Activated CD4-positive, alpha-beta T cell treated with anti-CD3 and anti-CD28 coated beads for 24 hours (primary cell): ENCODE measurements around the gene NFATC2.

ENCODE experiments used
- DNase-seq, 2 donors: peaks; one replicate each; pipeline ENCODE4 v3.0.0-alpha.2; 2020; ENCODE audit warnings: low read depth in 2 of 2

Gene NFATC2

DNA sequence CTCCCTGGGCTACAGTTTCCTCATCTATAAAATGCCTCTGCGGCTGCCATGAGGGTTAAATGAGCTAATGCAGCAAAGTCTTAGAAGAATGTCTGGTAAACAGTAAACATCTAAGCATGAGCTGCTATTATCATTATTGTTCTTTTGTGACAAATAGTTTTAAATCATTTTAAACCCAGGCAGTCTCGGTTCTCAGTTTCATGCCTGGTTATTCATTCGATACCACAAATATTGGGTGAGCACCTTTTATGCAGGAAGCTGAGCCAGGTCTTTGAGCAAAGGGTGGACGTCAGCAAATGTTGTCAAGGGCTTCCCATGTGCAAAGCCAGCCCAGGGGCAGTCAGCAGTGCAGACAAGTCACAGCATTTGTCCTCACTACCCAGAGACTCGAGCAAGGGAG lies 128.7 kb downstream of the NFATC2 start:
- no peak for DNase-seq

DNA sequence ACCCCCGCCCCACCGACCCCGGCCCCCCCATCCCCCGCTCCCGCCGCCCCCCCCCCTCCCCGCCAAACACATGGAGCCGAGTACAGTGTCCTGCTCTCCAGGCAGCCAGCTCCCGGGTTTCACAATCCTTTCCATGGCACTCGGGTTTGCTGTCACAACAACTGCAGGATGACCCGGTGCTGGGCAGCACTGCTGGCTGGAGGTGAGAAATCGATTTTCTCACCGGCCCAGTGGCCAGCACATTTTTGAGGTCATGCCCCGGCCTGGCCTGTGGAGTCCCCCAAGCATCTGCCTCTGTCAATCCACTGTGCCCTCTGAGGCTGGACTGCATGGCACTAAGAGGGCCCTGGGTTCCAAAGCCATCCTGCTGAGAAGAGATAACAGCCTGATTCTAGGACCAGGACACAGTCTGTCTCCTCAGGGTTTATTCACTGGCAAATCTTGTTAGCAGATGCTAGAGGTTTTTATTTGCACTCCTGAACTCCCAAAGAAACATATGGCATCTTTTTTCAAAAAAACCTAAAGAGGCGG lies 129.5 kb downstream of the NFATC2 start:
- no peak for DNase-seq

DNA sequence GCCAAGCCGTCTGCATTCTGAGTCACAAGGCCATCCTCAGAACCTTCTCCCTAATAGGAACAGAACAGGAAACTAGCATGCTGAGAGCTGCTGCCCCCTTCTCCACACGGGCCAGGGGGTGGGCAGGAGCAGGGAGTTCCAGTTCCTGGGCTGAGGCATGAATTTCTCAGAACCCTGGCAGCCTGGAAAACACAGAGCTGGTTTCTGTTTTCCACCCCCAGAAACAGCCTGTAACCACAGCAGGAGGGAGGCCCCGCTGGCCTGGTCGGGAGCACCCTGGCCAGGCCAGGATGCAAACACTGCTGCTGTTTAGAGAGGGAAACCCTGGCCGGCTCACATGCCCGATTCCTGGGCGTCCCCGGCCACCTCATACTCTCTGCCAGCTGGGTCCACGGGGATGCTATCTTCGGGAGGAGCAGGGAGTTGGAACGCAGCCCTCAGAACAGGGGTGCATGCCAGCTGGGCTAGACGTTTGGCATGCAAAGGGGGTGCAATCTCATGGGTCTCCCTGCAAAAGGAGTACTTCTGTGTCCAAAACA lies 130.1 kb downstream of the NFATC2 start:
- no peak for DNase-seq

DNA sequence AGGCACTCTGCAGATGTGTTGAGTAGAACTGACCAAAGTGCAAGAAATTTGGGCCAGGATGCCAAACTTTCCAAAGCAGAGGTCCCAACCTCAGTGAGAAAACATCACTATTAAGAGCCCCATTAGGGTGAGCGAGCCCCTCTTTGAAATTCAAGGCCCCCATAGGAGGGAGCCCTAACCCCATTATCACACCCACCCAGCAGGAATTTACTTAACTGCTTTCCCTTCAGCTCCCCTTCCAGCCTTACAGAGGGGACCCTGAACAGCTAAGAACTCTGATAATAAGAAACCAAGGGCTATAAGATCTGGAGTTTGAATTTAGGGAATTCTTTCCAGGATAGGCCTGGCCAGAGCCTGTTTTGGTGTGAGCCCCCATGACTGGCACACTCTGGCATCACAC lies 130.6 kb downstream of the NFATC2 start:
- no peak for DNase-seq

DNA sequence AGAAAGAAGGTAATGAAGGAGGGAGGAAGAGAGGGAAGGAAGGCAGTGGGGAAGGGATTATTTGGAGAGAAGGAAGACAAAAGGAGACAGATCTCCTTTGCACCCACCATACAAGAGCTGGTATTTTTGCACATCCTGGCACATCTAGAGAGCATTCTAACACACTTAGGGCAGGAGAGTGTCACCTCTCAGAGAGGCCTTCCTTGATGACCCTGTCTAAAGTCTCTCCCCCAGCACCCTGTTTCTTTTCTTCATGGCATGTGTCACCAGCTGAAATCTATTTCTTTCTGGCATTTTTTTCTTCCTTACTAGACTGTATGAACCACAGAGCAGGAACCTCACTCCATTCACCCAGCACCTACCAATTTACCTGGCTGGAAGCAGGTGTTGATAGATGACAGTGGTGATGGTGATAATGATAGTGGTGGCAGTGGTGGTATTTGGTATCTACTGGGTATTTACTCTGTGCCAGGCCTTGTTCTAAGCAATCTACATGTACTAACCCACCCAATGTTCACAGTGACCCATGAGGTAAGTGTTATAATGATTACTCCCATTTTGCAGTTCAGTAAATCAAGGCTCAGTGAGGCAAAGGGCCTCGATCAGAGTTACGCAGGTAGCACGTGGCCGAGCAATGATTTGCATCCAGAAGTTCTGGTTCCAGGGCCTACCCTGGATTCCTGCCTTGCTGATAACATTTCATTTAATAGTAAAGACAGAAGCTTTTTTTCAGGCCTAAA lies 131.8 kb downstream of the NFATC2 start:
- no peak for DNase-seq

DNA sequence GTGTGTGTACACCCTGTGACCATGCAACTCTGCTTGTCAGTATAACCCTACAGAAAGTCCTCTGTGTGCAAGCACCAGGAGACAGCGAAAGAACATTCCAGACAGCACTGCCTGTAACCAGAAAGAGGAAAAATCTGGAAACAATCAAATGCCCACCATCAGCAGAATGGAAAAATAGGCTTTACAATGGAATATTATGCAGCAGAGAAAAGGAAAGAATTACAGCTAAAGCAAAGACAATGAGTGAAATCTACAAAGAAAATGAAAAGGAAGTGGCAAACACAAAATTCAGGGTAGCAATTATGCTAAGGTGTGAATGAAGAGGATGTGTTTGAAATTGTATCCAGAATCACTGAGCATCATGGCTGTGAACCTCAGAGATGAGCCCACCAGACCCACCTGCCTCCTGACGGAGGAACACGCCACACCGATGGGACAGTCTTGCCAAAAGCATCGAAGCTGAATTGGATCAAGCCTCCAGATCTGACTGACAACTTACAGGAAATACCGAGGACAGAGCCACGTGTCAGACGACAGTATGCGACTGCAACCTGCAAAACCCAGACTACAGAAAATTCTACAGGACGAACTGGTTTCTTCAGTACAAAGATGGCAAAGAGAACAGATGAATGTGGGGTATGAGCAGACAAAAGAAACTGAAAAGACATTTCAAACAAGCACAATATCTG lies 133.2 kb downstream of the NFATC2 start:
- DNase-seq: no peak

DNA sequence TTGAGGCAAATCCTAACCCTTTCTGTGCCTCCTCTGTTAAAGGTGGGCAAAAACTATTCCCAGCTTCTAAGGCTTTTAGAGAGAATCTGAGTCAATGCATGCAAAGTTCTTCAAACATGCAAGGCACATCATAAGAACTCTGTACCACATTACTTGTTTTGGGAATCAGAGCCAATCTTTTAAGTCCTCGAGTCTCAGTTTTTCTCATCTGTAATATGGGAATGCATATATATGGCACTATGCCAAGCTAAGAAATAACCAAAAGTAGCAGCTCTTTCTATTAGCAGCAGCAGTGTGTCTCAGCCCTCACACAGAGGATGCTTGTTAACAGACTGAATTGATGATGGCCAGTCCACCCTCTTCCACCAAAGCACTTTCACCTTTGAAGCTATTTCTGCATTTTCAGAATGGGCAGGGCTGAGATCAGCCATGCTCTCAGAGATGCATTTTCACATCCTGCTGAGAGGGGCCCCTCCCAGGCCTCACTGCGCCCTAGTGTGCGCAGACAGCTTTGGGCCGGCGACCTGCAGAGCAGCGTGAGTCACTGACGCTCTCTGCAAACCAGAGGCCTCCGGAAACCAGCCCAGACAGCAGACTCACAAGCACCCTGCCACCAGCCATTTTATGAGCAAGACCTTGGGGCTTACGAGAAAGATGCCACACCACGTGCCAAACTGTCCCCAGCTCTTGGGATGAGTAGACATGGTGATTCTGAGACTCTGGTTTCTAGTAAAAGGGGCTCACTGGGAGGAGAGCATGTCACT lies 138.0 kb downstream of the NFATC2 start:
- peak; percentile 66 to 72 for DNase-seq

DNA sequence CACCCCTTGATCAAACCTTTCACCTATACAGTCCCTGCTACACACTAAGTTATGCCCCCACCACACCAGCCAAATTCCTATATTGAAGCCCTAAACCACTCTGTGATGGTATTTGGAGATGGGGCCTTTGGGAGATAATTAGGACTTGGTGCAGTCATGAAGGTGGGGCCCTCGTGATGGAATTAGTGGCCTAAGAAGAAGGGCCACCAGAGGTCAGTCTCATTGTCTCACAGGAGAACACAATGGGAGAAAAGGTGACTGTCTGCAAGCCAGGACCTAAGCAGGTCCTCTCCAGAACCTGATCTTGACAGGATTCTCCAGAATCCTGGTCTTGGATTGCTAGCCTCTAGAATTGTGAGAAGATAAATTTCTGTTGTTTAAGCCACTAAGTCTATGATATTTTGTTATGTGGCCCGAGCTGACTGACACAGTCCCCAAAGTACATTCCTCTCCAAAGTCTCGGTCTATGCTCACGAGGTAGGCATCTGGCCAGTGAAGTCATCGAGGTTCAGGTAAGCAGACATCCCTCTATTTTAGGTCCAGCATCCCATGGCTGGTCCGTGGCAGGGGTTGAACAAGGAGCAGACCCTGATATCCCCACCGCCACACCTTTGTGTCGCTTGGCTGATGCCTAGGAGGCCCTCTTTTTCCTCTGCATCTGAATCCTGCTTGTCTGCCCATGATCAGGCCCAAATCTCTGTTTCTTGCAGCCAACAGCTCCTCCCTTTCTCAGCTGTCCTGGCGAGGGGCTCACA lies 138.9 kb downstream of the NFATC2 start:
- DNase-seq: no peak

DNA sequence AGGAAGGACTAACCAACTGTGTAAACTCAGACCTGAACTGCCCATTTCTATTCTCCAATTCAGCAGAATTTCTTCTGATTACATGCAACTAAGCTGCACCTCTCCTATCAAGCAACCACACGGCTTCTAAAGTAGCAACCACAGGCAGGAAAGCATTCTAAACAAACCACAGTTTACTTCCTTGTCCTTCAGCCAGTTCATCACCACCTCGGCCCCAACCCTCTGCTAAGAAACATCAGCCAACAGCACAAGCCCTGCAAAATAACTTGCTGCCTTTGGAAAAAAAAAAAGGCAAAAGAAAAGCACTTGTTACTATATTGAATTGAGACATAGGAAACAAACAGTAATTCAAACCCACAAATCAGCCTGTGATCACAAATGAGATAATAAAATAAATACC lies 140.3 kb downstream of the NFATC2 start:
- no peak for DNase-seq

DNA sequence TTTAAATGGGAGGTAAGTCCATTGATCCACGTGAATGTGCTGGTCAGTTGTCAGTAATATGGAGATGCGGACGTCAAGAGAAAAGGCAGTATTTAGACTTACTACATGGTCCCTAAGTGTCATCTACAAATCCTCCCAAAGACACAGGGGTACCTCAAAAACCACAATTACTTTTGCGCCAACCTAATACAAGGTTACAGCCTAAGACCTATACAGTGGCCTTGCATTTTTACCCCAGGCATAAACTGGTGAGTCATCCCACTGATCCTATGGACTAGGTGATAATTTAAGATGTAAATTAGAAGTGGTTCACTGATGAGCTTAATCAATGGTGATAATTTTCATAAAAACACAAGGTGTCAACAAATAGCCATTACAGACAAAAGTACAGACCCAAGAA lies 141.0 kb downstream of the NFATC2 start:
- DNase-seq: no peak

DNA sequence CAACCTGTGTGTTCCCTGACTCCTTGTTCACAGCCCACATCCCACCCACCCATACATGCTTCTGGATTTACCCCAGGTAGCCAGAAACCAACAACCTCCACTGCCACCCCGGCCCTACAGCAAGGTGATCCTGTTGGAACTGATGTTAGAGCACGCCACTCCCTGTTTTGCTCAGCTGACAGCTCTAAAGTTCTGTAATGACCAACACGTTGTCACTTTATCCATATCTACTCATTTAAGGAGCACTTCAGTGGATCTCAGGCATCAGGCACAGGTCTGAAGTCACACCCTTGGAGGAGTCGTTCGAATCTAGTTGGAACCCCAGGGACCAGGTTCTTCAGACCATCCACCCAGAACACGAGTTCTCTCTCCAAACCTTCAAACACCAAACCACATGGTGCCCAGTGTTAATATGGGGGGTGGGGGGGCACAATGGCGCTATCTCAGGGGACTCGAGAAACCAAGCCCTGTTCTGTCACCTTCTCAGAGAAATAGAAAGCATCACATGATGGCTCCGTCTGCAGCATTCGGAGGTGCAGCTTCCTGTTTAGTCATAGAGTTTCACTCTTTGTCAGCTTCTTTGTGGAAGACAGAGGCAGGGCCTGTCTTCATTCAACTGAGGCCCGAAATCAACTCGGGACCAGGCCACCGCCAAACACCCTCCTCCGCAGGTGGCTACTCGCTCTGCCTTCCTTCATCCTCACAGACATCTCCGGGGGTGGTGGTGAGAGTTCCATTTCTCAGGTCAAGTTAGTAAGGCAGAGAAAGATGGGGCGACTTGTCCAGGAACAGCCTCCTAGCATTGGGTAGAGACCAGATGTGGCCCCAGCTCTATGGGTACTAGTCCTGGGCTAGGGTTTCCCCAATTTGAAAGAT lies 142.2 kb downstream of the NFATC2 start:
- peak; percentile 54 to 55 for DNase-seq

DNA sequence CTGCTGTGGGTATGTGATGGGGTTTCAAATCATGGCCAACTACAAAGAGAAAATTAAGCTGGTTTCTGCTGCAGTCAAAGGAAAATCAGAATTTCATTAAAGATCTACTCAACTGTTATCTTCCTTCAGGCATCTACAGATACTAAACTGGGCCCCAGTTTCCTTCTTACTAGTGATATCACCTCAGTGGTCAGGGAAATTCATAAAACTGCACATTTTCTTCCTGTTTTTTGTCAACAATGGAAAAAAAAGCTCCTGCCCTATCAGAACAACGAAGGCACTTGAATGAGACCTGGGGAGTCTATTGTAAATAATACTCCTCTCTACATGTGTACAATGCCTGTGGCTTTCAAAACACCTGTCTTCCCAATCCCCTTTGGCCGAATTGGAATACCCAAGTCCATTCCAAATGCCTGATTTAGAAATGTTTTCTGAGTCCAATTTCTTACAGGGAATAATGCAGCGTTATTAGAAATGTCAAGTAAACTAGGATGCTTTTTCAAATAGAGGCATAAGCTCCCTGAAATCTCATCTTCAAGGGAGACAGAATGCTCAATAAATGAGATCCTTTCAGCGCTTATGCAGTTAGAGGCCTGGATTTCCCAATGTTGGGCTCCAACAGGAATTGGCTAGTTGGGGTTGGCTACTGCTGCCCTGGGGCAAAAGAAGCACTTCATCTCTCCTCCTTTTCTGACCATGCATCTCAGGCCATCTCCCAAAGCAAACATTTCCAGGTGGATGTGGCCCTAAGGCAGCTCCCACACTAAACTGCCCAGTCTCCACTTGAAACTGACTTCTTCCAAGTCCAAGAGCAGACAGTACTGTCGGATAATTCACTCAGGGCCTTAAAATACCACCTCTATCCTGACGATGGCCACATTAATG lies 143.3 kb downstream of the NFATC2 start:
- DNase-seq: no peak

DNA sequence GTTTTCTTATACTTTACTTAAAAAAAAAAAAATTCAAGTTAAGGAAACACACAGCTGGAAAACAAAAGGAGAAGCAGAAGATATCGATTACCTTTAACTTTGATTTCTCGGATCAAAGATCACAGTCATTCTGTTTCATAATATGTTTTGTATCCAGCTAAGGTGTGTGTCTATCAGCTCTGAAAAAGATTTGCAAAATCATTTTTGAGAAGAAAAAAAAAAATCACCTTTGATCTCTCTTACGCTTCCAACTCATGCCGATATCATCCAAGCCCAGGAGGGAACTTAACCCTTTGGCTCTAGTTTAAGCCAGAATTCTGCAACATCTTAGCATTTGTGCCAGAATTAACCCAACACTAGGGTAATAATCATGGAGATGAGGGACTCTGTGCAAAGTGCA lies 144.0 kb downstream of the NFATC2 start:
- no peak for DNase-seq

DNA sequence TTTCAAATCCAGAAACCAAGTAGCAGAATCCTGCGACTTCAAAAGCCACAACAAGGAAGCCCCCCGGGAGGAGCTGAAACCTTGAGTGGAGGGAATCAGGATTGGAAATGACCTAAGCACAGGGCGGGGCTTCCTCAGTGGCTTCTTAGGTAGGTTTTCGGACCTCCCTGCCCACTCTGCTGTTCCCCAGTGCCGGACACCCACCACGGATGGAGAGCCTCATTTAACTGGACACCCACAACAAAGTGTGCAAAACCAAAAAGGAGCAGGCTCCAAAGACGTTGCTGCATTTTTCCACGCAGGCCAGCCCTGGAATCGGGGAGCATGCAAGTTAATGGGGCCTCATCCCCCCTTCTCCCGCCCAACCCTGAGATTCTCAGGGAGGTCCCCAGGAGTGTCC lies 144.4 kb downstream of the NFATC2 start:
- no peak for DNase-seq

DNA sequence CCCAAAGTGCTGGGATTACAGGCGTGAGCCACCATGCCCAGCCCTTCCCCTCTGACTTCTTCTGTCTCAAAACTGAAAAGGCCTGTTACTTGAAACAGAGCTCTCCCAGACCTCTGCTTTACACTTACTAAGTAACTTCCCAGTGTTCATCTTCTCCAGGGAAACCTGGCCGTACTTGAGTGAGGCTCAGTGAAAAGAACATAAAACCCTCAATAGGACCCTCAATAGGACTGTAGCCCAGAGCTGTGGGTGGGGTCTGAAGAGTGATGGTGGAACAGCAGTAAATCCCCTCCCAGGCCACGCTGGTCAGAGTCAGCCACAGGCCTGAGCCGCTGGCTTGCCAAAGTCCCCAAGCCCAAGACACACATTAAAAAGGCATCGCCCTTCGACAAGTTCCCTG lies 145.4 kb downstream of the NFATC2 start:
- DNase-seq: no peak

DNA sequence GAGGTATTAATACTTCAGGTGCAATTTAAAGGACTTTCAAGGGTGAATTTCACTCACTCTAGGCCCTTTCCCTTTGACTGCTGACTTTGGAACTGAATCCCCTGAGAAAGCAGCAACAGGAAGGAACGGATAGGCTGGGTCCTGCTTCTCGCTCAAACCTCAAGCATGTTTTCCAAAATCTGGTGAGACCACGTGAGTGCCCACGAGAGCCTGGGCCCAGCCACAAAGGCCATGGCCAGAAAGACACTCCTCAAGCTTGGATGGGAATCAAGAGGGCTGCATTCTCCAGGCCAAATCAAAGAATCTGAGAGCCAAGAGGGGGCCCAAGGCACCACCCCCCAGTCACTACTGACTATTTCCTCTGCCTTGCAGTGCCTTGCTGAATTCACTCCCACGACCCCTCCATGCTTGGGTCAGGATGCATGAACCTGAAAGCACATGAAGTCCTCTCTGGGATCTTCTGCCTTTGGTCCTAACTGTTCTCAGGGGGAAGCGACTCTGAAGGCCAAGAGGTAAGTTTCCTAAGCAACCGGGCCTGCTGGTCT lies 146.1 kb downstream of the NFATC2 start:
- DNase-seq: no peak

DNA sequence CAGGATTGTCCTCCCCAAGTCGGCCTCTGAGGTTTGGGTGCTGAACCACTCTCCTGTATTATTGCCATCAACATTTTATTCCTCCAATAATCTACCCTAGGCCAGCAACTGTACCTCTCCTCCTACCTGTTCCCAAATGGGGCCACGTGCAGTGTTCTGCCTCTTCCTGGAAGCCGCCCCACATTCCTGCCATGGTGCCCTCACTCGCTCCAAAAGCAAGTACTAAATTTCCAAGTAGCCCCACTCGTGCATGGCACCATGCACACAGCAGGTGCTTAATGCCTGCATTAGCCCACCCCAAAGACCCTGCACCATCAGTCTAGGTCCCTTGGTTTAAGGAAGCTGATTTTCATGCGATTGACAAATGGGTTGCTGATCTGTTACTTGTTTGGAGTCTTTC lies 147.8 kb downstream of the NFATC2 start:
- DNase-seq: no peak

DNA sequence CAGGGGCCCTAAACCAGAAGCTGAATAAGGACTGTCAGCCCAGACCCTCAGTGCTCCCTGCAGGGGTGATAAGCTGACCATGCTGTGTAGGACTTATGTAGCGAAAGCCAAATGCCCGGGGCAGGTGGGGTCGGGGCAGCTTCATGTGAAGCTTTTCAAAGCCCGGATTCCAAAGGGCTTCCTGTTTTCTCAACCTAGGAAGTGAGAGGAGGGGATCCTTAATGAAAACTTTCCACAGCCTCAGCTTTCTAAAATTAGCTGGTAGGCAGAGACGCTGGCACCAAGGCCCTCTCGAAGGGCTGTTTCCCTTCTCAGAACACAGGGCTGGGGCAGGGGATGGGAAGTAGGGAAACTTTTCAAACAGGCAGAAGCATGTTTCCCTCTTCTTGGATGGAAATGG lies 148.9 kb downstream of the NFATC2 start:
- no peak for DNase-seq

DNA sequence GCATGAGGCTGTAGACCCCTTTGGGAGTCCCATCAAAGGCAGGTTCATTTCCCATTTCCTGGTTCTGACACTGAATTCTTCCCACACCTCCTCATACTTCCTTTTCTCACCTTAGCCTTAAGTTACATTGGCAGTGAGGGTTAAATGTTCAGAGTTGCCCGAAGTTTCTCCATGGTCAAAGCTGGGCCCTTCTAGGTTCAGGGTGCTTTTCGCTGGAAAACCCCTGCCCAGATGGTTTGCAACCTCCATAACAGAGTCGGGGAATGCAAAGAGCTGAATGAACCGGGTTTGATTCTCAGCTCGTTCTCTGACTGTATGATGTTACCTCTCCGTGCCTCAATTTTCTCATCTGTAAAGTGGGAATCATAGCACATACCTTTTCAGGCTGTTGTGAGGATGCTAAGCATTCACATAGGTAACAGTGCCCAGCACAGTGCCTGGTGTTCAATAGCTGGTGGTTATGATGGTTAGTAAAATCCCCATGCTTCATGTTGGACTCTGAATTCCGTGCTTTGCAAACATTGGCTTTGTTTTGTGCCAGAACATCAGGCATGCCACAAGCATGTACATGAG lies 149.8 kb downstream of the NFATC2 start:
- DNase-seq: no peak
